Measurements from ENCODE around the gene ARHGEF16.

The ARHGEF16 gene

GRCh38 chr1:3516911-3517675 lies 62.6 kb downstream of the ARHGEF16 start:
- Histone ChIP-seq H3K27me3 (replicated peaks; ENCODE audit: insufficient read depth, low read length) (peaks cover 91% of the 10 kb centered on the region), H3K36me3 (replicated peaks; ENCODE audit: insufficient read depth, low read length) (no peaks in the 10 kb centered on the region), H3K79me2 (ENCODE audit: low read length) (no peaks in the 10 kb centered on the region), H3K9me3 (replicated peaks; ENCODE audit: insufficient read depth, low read length) (no peaks in the 10 kb centered on the region), H3K27ac (ENCODE audit: low read length) (no peak overlapping the region), H3K4me3 (ENCODE audit: low read length) (no peak overlapping the region), H3K9ac (ENCODE audit: low read length) (no peak overlapping the region), H3K9me2 (replicated peaks; ENCODE audit: insufficient read depth, low read length) (no peaks in the 10 kb centered on the region), H3F3A (ENCODE audit: insufficient read depth, low read length) (no peaks in the 10 kb centered on the region), H3K4me2 (ENCODE audit: low read depth, low read length) (no peak overlapping the region), H3K4me1 (ENCODE audit: low read length) (no peaks in the 10 kb centered on the region), H2AFZ (ENCODE audit: low read length) (no peak overlapping the region), H4K20me1 (ENCODE audit: insufficient read depth, low read length) (no peaks in the 10 kb centered on the region)
- no peak for DNase-seq
- TF ChIP-seq EZH2 (optimal IDR thresholded peaks at IDR 0.05; ENCODE audit: low read depth, low read length) = no peak
- no peak for TF ChIP-seq CTCF (IDR thresholded peaks at IDR 0.05; ENCODE audit: low read length)
- no peak for TF ChIP-seq EZH2phosphoT487 (IDR thresholded peaks at IDR 0.05; ENCODE audit: low read length)

- Histone ChIP-seq H3K79me2 (ENCODE audit: low read length) (no peaks in the 10 kb centered on the region), H3K4me1 (ENCODE audit: low read length) (no peaks in the 10 kb centered on the region)
- no peak for TF ChIP-seq EZH2 (optimal IDR thresholded peaks at IDR 0.05; ENCODE audit: low read depth, low read length)
- peak; percentile 62 for TF ChIP-seq CTCF (IDR thresholded peaks at IDR 0.05; ENCODE audit: low read length)
- no peak for TF ChIP-seq EZH2phosphoT487 (IDR thresholded peaks at IDR 0.05; ENCODE audit: low read length)
These were observed 63.8 kb downstream of the ARHGEF16 start for GRCh38 chr1:3518256-3518655.

GRCh38 chr1:3518756-3519155 lies 64.3 kb downstream of the ARHGEF16 start:
- no peak for DNase-seq
- H3K4me3 ChIP-seq (ENCODE audit: low read length) = no peak overlapping the region
- no peaks in the 10 kb centered on the region for H3K36me3 ChIP-seq (replicated peaks; ENCODE audit: insufficient read depth, low read length)
- no peak overlapping the region for H2AFZ ChIP-seq (ENCODE audit: low read length)
- no peaks in the 10 kb centered on the region for H3K9me3 ChIP-seq (replicated peaks; ENCODE audit: insufficient read depth, low read length)
- peaks cover 93% of the 10 kb centered on the region for H3K27me3 ChIP-seq (replicated peaks; ENCODE audit: insufficient read depth, low read length)
- H4K20me1 ChIP-seq (ENCODE audit: insufficient read depth, low read length) = no peaks in the 10 kb centered on the region
- TF ChIP-seq EZH2 (optimal IDR thresholded peaks at IDR 0.05; ENCODE audit: low read depth, low read length) (no peak), EZH2phosphoT487 (IDR thresholded peaks at IDR 0.05; ENCODE audit: low read length) (no peak)
- H3K9me2 ChIP-seq (replicated peaks; ENCODE audit: insufficient read depth, low read length) = no peaks in the 10 kb centered on the region
- H3F3A ChIP-seq (ENCODE audit: insufficient read depth, low read length) = no peaks in the 10 kb centered on the region
- no peak overlapping the region for H3K27ac ChIP-seq (ENCODE audit: low read length)
- H3K4me2 ChIP-seq (ENCODE audit: low read depth, low read length) = no peak overlapping the region
- H3K79me2 ChIP-seq (ENCODE audit: low read length) = no peaks in the 10 kb centered on the region
- H3K9ac ChIP-seq (ENCODE audit: low read length) = no peak overlapping the region
- H3K4me1 ChIP-seq (ENCODE audit: low read length) = no peaks in the 10 kb centered on the region

More at GRCh38 chr1:3518256-3518655, 63.8 kb downstream of the ARHGEF16 start:
- DNase-seq = no peak
- Histone ChIP-seq H3K9ac (ENCODE audit: low read length) (no peak overlapping the region), H3K9me3 (replicated peaks; ENCODE audit: insufficient read depth, low read length) (no peaks in the 10 kb centered on the region), H3K36me3 (replicated peaks; ENCODE audit: insufficient read depth, low read length) (no peaks in the 10 kb centered on the region), H3K27me3 (replicated peaks; ENCODE audit: insufficient read depth, low read length) (peaks cover 89% of the 10 kb centered on the region), H3F3A (ENCODE audit: insufficient read depth, low read length) (no peaks in the 10 kb centered on the region), H3K9me2 (replicated peaks; ENCODE audit: insufficient read depth, low read length) (no peaks in the 10 kb centered on the region), H3K4me2 (ENCODE audit: low read depth, low read length) (no peak overlapping the region), H3K27ac (ENCODE audit: low read length) (no peak overlapping the region), H4K20me1 (ENCODE audit: insufficient read depth, low read length) (no peaks in the 10 kb centered on the region), H2AFZ (ENCODE audit: low read length) (no peak overlapping the region), H3K4me3 (ENCODE audit: low read length) (no peak overlapping the region)

- Histone ChIP-seq H4K20me1 (ENCODE audit: insufficient read depth, low read length) (no peaks in the 10 kb centered on the region), H3K27me3 (replicated peaks; ENCODE audit: insufficient read depth, low read length) (peaks cover 96% of the 10 kb centered on the region), H3K9me3 (replicated peaks; ENCODE audit: insufficient read depth, low read length) (no peaks in the 10 kb centered on the region), H3K79me2 (ENCODE audit: low read length) (no peaks in the 10 kb centered on the region), H3K4me2 (ENCODE audit: low read depth, low read length) (no peak overlapping the region), H3K9ac (ENCODE audit: low read length) (no peak overlapping the region), H3K27ac (ENCODE audit: low read length) (no peak overlapping the region), H2AFZ (ENCODE audit: low read length) (no peak overlapping the region), H3K4me1 (ENCODE audit: low read length) (no peaks in the 10 kb centered on the region), H3K4me3 (ENCODE audit: low read length) (no peak overlapping the region), H3F3A (ENCODE audit: insufficient read depth, low read length) (no peaks in the 10 kb centered on the region), H3K36me3 (replicated peaks; ENCODE audit: insufficient read depth, low read length) (no peaks in the 10 kb centered on the region), H3K9me2 (replicated peaks; ENCODE audit: insufficient read depth, low read length) (no peaks in the 10 kb centered on the region)
- no peak for DNase-seq
- TF ChIP-seq CTCF (IDR thresholded peaks at IDR 0.05; ENCODE audit: low read length) = no peak
- TF ChIP-seq EZH2 (optimal IDR thresholded peaks at IDR 0.05; ENCODE audit: low read depth, low read length) = no peak
- no peak for TF ChIP-seq EZH2phosphoT487 (IDR thresholded peaks at IDR 0.05; ENCODE audit: low read length)
These were observed 64.9 kb downstream of the ARHGEF16 start for GRCh38 chr1:3519301-3519885.
